Measurements from ENCODE around the gene DOK4.

DNA sequence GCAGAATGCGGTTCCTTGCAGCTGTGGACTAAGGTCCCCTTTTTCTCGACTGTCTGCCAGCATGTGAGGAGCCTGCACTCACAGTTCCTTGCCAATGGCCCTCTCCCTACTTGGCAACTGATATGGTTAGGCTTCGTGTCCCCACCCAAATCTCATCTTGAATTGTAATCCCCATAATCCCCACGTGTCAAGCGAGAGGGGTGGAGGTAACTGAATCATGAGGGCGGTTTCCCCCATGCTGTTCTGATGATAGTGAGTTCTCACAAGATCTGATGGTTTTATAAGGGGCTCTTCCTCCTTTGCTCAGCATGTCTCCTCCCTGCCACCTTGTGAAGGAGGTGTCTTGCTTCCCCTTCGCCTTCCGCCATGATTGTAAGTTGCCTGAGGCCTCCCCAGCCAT, 59.0 kb downstream of the DOK4 start:
- TF ChIP-seq, protein P1, sequence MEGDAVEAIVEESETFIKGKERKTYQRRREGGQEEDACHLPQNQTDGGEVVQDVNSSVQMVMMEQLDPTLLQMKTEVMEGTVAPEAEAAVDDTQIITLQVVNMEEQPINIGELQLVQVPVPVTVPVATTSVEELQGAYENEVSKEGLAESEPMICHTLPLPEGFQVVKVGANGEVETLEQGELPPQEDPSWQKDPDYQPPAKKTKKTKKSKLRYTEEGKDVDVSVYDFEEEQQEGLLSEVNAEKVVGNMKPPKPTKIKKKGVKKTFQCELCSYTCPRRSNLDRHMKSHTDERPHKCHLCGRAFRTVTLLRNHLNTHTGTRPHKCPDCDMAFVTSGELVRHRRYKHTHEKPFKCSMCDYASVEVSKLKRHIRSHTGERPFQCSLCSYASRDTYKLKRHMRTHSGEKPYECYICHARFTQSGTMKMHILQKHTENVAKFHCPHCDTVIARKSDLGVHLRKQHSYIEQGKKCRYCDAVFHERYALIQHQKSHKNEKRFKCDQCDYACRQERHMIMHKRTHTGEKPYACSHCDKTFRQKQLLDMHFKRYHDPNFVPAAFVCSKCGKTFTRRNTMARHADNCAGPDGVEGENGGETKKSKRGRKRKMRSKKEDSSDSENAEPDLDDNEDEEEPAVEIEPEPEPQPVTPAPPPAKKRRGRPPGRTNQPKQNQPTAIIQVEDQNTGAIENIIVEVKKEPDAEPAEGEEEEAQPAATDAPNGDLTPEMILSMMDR (IDR thresholded peaks at IDR 0.05), result no peak
- no peak for TF ChIP-seq EZH2 (IDR thresholded peaks at IDR 0.05; ENCODE audit: borderline replicate concordance, insufficient read depth, low read depth, low read length, poor library complexity, severe bottlenecking)
